Choroid plexus epithelial cell (primary cell): ENCODE results near the gene AGMO.

ENCODE experiments used
- DNase-seq: peaks from one replicate; pipeline ENCODE4 v3.0.0-alpha.2; 2010; ENCODE audit warnings: low read depth
- H3K4me3 ChIP-seq: 2 replicates; pipeline ENCODE4 v1.5.1; 2011; ENCODE audit warnings: low read depth, mild to moderate bottlenecking, control low read depth, low read length, moderate library complexity
- CTCF ChIP-seq: conservative IDR thresholded peaks from 2 replicates; pipeline ENCODE4 v1.5.1; 2011; ENCODE audit warnings: low read depth, mild to moderate bottlenecking, control low read depth, inconsistent platforms, low read length, moderate library complexity

The AGMO gene

GRCh38 chr7:15166620-15167019 is 395.2 kb downstream of the AGMO start:
- TF ChIP-seq CTCF, result no peak
- no peak overlapping the region for H3K4me3 ChIP-seq
- DNase-seq, result no peak

GRCh38 chr7:15159261-15159660 is 402.6 kb downstream of the AGMO start:
- no peak for TF ChIP-seq CTCF
- no peak overlapping the region for H3K4me3 ChIP-seq
- no peak for DNase-seq

- no peak for DNase-seq
- H3K4me3 ChIP-seq, result no peak overlapping the region
- TF ChIP-seq CTCF, result no peak
Measured at GRCh38 chr7:15158141-15158810, 403.5 kb downstream of the AGMO start.
